Peyer's patch (tissue), 4 donors: ENCODE measurements around the gene LRRC73. TPM values are rescaled to one million over a fixed set of nuclear protein-coding genes. Genes with fewer than 3 reads are reported as not detected.
"Not testable (repeated sequence)": the region's sequence is repeated elsewhere in the genome, so short reads cannot be mapped to it uniquely, and the experiment has no call there.

ENCODE experiments used
- DNase-seq, 3 donors: peaks; one replicate each; pipeline ENCODE4 v3.0.0-alpha.2; 2017 to 2019
- H3K27ac ChIP-seq, 4 donors: fragments of 200-600 bp; sonication (generic); one replicate each; pipeline ENCODE4 v1.5.1; 2016 to 2019
- H3K27me3 ChIP-seq, 2 donors: fragments of 200-600 bp; sonication (generic); one replicate each; pipeline ENCODE4 v1.5.1; 2019
- H3K36me3 ChIP-seq, 3 donors: fragments of 200-600 bp; sonication (generic); one replicate each; pipeline ENCODE4 v1.5.1; 2016 to 2019
- H3K4me1 ChIP-seq, 4 donors: fragments of 200-600 bp; sonication (generic); one replicate each; pipeline ENCODE4 v1.5.1; 2016 to 2019
- H3K4me3 ChIP-seq, 4 donors: fragments of 200-600 bp; sonication (generic); 1 replicate in 3 of 4; 2 replicates in 1 of 4; pipeline ENCODE4 v1.5.1; 2016 to 2019; ENCODE audit warnings: mild to moderate bottlenecking in 1 of 4
- H3K9me3 ChIP-seq, 4 donors: fragments of 200-600 bp; sonication (generic); one replicate each; pipeline ENCODE4 v1.5.1; 2016 to 2019; ENCODE audit warnings: mild to moderate bottlenecking in 1 of 4
- POLR2A ChIP-seq, 2 donors: fragments of 450-650 bp; IDR thresholded peaks; one replicate each; pipeline ENCODE4 v1.5.1; 2017; ENCODE audit warnings: antibody characterized with exemption in 2 of 2, mild to moderate bottlenecking in 2 of 2, moderate library complexity in 2 of 2
- total RNA-seq, 4 donors: library from RNA; depleted of rRNA; stranded (reverse); fragments of >200 nt; gene quantifications; one replicate each; pipeline ENCODE4 v1.1.0, GENCODE V29; 2016
- TF ChIP-seq, protein P1 (sequence below), 6 experiments: fragments of 450-650 bp in 4 of 6; fragments of 200-600 bp in 2 of 6; sonication (generic) in 1 of 6; IDR thresholded peaks; one replicate each; pipeline ENCODE4 v1.5.1; 2017 to 2019; ENCODE audit warnings: antibody characterized with exemption in 6 of 6, mild to moderate bottlenecking in 3 of 6, moderate library complexity in 1 of 6

Gene LRRC73
- total RNA-seq, 4 donors from 2014 or later, result 3.3 TPM; not detected in 3

DNA sequence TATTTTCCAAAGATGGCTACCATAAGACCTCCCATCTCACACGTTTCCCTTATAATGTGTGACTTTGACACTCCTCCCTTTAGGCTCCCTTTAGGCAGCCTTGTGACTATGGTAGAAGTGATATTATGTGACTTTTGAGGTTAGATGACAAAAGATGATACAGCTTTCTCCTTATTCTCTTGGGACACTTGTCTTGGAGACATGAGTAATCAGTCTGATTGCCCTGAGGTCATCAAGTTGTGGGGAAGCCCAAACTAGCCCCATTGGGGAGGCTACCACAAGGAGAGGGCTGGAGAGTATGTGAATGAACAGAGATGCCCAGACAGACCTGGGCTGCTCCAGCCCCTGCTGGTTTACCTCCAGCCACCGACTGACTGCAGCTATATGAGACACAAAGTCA, 44.2 kb downstream of the LRRC73 start:
- Histone ChIP-seq H3K4me3 (no peak overlapping the region), H3K9me3 (no peaks in the 10 kb centered on the region), H3K36me3 (no peaks in the 10 kb centered on the region), H3K27me3 (no peaks in the 10 kb centered on the region), H3K27ac (no peak overlapping the region), H3K4me1 (no peaks in the 10 kb centered on the region)
- TF ChIP-seq POLR2A (IDR thresholded peaks at IDR 0.05), result no peak
- TF ChIP-seq, protein P1, sequence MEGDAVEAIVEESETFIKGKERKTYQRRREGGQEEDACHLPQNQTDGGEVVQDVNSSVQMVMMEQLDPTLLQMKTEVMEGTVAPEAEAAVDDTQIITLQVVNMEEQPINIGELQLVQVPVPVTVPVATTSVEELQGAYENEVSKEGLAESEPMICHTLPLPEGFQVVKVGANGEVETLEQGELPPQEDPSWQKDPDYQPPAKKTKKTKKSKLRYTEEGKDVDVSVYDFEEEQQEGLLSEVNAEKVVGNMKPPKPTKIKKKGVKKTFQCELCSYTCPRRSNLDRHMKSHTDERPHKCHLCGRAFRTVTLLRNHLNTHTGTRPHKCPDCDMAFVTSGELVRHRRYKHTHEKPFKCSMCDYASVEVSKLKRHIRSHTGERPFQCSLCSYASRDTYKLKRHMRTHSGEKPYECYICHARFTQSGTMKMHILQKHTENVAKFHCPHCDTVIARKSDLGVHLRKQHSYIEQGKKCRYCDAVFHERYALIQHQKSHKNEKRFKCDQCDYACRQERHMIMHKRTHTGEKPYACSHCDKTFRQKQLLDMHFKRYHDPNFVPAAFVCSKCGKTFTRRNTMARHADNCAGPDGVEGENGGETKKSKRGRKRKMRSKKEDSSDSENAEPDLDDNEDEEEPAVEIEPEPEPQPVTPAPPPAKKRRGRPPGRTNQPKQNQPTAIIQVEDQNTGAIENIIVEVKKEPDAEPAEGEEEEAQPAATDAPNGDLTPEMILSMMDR (IDR thresholded peaks at IDR 0.05), result no peak
- DNase-seq, result no peak

DNA sequence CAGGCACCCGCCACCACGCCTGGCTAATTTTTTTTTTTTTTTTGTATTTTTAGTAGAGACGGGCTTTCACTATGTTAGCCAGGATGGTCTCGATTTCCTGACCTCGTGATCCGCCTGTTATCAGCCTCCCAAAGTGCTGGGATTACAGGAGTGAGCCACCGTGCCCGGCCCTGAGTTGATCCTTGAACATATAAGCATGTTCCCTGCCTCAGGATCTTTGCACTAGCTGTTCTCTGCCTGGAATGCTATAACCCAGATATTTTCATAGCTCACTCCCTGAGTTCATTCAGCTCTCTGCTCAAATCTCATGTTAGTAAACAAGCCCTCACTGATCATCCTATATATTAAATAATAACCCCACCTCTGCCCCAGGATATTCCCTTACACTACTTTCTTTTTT, 45.8 kb downstream of the LRRC73 start:
- no peak overlapping the region for H3K4me3 ChIP-seq

GRCh38 chr6:43461936-43462335, 48.2 kb downstream of the LRRC73 start:
- H3K36me3 ChIP-seq, result no peaks in the 10 kb centered on the region

More for the DNA sequence above, 45.8 kb downstream of the LRRC73 start:
- TF ChIP-seq, protein P1 (IDR thresholded peaks at IDR 0.05), result no peak
- no peak for TF ChIP-seq POLR2A (IDR thresholded peaks at IDR 0.05)
- Histone ChIP-seq H3K36me3 (no peaks in the 10 kb centered on the region), H3K27ac (no peak overlapping the region), H3K27me3 (no peaks in the 10 kb centered on the region), H3K9me3 (no peaks in the 10 kb centered on the region), H3K4me1 (no peaks in the 10 kb centered on the region)
- no peak for DNase-seq

DNA sequence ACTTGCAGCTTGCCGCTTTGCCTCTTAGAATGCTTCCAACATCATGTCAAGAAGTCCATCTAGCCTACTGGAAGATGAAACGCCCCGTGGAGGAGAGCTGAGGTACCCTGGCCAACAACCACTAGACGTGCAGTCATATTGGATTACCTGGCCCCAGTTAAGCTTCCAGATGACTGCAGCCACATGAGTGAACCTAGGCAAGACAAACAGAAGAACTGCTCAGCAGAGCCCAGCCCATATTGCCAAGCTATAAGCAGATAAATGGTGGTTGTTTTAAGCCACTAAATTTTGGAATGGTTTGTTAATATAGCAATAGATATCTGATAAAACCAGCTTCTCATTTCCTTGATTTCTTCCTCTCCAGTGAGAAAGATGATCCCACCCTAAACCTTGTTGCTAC, 50.1 kb downstream of the LRRC73 start:
- no peaks in the 10 kb centered on the region for H3K36me3 ChIP-seq
- no peak for DNase-seq
- peaks cover 0 to 14% (median 3%) of the 10 kb centered on the region in 4 donors for H3K4me1 ChIP-seq
- H3K9me3 ChIP-seq, result no peaks in the 10 kb centered on the region
- no peak for TF ChIP-seq POLR2A (IDR thresholded peaks at IDR 0.05)
- TF ChIP-seq, protein P1 (IDR thresholded peaks at IDR 0.05), result no peak
- no peak overlapping the region for H3K27ac ChIP-seq
- H3K4me3 ChIP-seq, result no peak overlapping the region
- H3K27me3 ChIP-seq, result peaks cover 0 to 6% of the 10 kb centered on the region in 2 donors

More at GRCh38 chr6:43461936-43462335, 48.2 kb downstream of the LRRC73 start:
- no peak overlapping the region for H3K27ac ChIP-seq
- DNase-seq, result no peak
- no peaks in the 10 kb centered on the region for H3K27me3 ChIP-seq
- no peaks in the 10 kb centered on the region for H3K4me1 ChIP-seq
- TF ChIP-seq POLR2A (IDR thresholded peaks at IDR 0.05), result no peak
- TF ChIP-seq, protein P1 (IDR thresholded peaks at IDR 0.05), result no peak
- no peaks in the 10 kb centered on the region for H3K9me3 ChIP-seq
- H3K4me3 ChIP-seq, result no peak overlapping the region

DNA sequence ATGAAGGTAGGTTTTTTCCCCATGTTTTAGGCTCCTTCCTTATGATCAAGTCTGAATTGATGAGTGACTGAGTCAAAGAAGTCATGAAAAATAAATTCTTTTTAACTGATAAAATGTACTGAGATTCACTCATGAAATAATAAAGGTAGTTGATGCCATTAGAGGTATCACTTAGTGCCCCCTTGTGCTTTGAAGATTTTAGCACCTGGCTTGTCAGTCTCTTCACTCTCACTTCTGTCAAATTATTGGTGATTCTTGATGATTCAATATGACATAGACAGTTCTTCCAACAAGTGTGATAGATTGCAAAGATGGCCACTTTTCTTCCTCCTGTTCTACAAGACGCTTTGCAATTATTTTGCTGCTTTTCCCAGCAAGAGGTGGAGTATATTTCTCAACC, 50.6 kb downstream of the LRRC73 start:
- H3K36me3 ChIP-seq, result no peaks in the 10 kb centered on the region
- no peak for DNase-seq
- H3K27me3 ChIP-seq, result peaks cover 0 to 6% of the 10 kb centered on the region in 2 donors
- H3K9me3 ChIP-seq, result no peaks in the 10 kb centered on the region
- H3K4me1 ChIP-seq, result peaks cover 0 to 19% (median 3%) of the 10 kb centered on the region in 4 donors
- TF ChIP-seq, protein P1 (IDR thresholded peaks at IDR 0.05), result no peak
- no peak for TF ChIP-seq POLR2A (IDR thresholded peaks at IDR 0.05)
- H3K4me3 ChIP-seq, result no peak overlapping the region
- no peak overlapping the region for H3K27ac ChIP-seq

- H3K4me3 ChIP-seq, H3K27me3 ChIP-seq, DNase-seq, H3K36me3 ChIP-seq, H3K27ac ChIP-seq, H3K9me3 ChIP-seq: not testable (repeated sequence)
- peaks cover 0 to 21% (median 3%) of the 10 kb centered on the region in 4 donors for H3K4me1 ChIP-seq
Observed at GRCh38 chr6:43458154-43458553, 52.0 kb downstream of the LRRC73 start.
